PC-3 (cell line): Measurements from ENCODE around the gene NANS.
A peak's percentile ranks its signal among the peaks of the same experiment; 100 is the strongest.

Experiments used
- CTCF ChIP-seq: fragments of 300-600 bp; sonication (generic); conservative IDR thresholded peaks from 2 replicates; pipeline ENCODE4 v1.5.1; 2017; ENCODE audit warnings: antibody characterized with exemption, low read depth, mild to moderate bottlenecking, low read length
- EZH2 ChIP-seq: fragments of 300-600 bp; sonication (generic); IDR thresholded peaks from one replicate; pipeline ENCODE4 v1.6.1; 2017; ENCODE audit warnings: antibody characterized with exemption, mild to moderate bottlenecking, low read length; ENCODE audit not compliant: unreplicated experiment
- EZH2phosphoT487 ChIP-seq: fragments of 300-600 bp; sonication (generic); IDR thresholded peaks from 2 replicates; pipeline ENCODE4 v1.6.1; 2018; ENCODE audit warnings: mild to moderate bottlenecking, antibody characterized with exemption, low read length, borderline replicate concordance

- peak; percentile 89 for TF ChIP-seq CTCF
- TF ChIP-seq EZH2phosphoT487 = no peak
- TF ChIP-seq EZH2 = no peak
Observed at GRCh38 chr9:98074115-98074990, 17.8 kb downstream of the NANS start.
